ENCODE results near the gene PSMD5.

GRCh38 chr9:120856700-120857099, 14.0 kb upstream of the PSMD5 start:
- no peak for TF ChIP-seq CTCF (IDR thresholded peaks at IDR 0.05)
- no peak for TF ChIP-seq POLR2A (IDR thresholded peaks at IDR 0.05)
